Measurements from ENCODE around the gene BRCA1. TPM values are rescaled to one million over a fixed set of nuclear protein-coding genes. Genes with fewer than 3 reads are reported as not detected.
A peak's percentile ranks its signal among the peaks of the same experiment; 100 is the strongest.

BRCA1 gene
- total and polyA plus RNA-seq, 11 donors: 2.7 to 11.7 (median 8.1) TPM

GRCh38 chr17:43016216-43016615 is 108.9 kb downstream of the BRCA1 start:
- Histone ChIP-seq H3K36me3 (peaks cover 0 to 68% (median 44%) of the 10 kb centered on the region in 9 donors), H3K4me3 (peak overlapping the region in 1 of 12 donors; percentile 6), H3K27ac (peak overlapping the region in 11 of 12 donors; percentile 30 to 82 (median 71)), H3K4me1 (peaks cover 6 to 89% (median 75%) of the 10 kb centered on the region in 12 donors), H3K27me3 (no peaks in the 10 kb centered on the region), H3K9me3 (no peaks in the 10 kb centered on the region)
- 85 to 93% (median 89%) methylated on average over 6 to 7 of the region's 7 CpGs for WGBS, 4 donors
- ATAC-seq (no peak), DNase-seq (no peak)
- intact Hi-C loops (cut with DNase I): loop anchor here in 2 of 10 donors (5.0 to 10.0 kb wide), 2 partner anchors 139 to 151 kb away; no protein-coding TSS in a partner anchor
- TF ChIP-seq, protein P1, sequence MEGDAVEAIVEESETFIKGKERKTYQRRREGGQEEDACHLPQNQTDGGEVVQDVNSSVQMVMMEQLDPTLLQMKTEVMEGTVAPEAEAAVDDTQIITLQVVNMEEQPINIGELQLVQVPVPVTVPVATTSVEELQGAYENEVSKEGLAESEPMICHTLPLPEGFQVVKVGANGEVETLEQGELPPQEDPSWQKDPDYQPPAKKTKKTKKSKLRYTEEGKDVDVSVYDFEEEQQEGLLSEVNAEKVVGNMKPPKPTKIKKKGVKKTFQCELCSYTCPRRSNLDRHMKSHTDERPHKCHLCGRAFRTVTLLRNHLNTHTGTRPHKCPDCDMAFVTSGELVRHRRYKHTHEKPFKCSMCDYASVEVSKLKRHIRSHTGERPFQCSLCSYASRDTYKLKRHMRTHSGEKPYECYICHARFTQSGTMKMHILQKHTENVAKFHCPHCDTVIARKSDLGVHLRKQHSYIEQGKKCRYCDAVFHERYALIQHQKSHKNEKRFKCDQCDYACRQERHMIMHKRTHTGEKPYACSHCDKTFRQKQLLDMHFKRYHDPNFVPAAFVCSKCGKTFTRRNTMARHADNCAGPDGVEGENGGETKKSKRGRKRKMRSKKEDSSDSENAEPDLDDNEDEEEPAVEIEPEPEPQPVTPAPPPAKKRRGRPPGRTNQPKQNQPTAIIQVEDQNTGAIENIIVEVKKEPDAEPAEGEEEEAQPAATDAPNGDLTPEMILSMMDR (IDR thresholded peaks at IDR 0.05): no peak
- no peak for TF ChIP-seq POLR2A (IDR thresholded peaks at IDR 0.05)

- intact Hi-C loops (cut with DNase I): loop anchor here in 2 of 10 donors (5.0 to 10.0 kb wide), 2 partner anchors 139 to 152 kb away; no protein-coding TSS in a partner anchor
- Histone ChIP-seq H3K27ac (peak overlapping the region; percentile 52 to 82 (median 70)), H3K4me3 (no peak overlapping the region), H3K27me3 (no peaks in the 10 kb centered on the region), H3K4me1 (peaks cover 6 to 89% (median 75%) of the 10 kb centered on the region in 12 donors), H3K36me3 (peaks cover 0 to 71% (median 44%) of the 10 kb centered on the region in 9 donors), H3K9me3 (no peaks in the 10 kb centered on the region)
- ATAC-seq: peak; percentile 55 to 85 (median 62)
- DNase-seq: peak; percentile 76 to 91 (median 81)
- 44 to 61% (median 55%) methylated on average over 9 of the region's 9 CpGs for WGBS, 4 donors
- TF ChIP-seq POLR2A (IDR thresholded peaks at IDR 0.05): no peak
- TF ChIP-seq, protein P1 (IDR thresholded peaks at IDR 0.05): no peak
Observed at GRCh38 chr17:43015579-43015978, 109.6 kb downstream of the BRCA1 start.

DNA sequence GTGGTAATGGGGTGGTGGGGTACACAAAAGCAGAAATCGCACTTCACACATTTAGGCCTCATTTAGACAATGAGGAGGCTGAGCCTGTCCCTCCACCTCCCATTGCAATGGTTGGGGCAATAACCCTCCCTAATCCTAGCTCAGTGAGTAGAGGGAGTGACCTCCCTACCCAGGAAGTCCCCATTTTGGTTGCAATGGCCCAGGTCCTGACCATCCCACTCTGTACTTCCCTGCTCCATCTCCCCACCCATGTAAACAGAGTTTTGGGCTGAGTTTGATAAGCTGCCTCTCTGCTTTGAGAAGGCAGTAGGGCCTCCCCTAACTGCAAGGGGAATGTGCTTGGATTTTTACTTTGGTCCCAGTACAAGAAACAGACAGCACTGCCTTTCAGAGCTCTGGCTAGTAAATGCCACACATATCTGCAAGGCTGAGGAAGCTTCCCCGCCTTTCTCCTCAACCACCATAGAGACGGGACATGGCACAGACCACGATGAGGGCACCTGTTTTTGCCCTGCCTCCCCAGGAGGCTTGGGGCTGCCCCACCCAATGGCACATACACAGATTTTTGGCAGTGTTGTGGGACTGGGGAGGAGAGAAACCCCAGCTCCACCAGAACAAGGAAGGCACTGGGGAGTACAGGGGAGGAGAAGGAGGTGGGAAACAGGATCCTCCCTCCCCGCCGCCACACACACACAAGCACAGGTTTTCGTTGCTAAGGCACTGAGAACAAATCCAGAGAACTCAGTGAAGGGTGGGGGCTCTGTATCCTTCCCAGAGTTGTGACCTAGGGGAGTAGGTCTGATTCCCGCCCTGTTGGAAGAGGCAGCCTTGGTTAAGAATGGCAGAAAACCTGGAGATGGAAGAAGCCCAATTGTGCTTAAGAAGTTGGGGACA is 110.3 kb downstream of the BRCA1 start:
- Histone ChIP-seq H3K4me3 (no peak overlapping the region), H3K27ac (peak overlapping the region; percentile 52 to 82 (median 70)), H3K27me3 (no peaks in the 10 kb centered on the region), H3K9me3 (no peaks in the 10 kb centered on the region), H3K36me3 (peaks cover 0 to 75% (median 44%) of the 10 kb centered on the region in 9 donors), H3K4me1 (peaks cover 8 to 88% (median 74%) of the 10 kb centered on the region in 12 donors)
- intact Hi-C loops (cut with DNase I): loop anchor here in 2 of 10 donors (5.0 to 10.0 kb wide), 2 partner anchors 140 to 152 kb away; no protein-coding TSS in a partner anchor
- WGBS, 4 donors: 66 to 77% (median 69%) methylated on average over 8 of the region's 8 CpGs
- TF ChIP-seq, protein P1 (IDR thresholded peaks at IDR 0.05): no peak
- TF ChIP-seq POLR2A (IDR thresholded peaks at IDR 0.05): no peak
- ATAC-seq: peak; percentile 0 to 35 (median 12)
- DNase-seq: peak in 1 of 5 donors; percentile 35
